KOPT-K1 (cell line): Measurements from ENCODE around the gene GUCY1A2.
"Not testable (repeated sequence)": the region's sequence is repeated elsewhere in the genome, so short reads cannot be mapped to it uniquely, and the experiment has no call there.

Experiments
- H3K27ac ChIP-seq: fragments of 200-600 bp; sonication (generic); 2 replicates; pipeline ENCODE4 v1.5.1; 2016; ENCODE audit warnings: antibody characterized with exemption, mild to moderate bottlenecking, low read depth, low read length; ENCODE audit not compliant: poor library complexity, severe bottlenecking
- H3K36me3 ChIP-seq: fragments of 200-600 bp; sonication (generic); 2 replicates; pipeline ENCODE4 v1.5.1; 2017; ENCODE audit warnings: antibody characterized with exemption, mild to moderate bottlenecking, low read length, moderate library complexity; ENCODE audit not compliant: insufficient read depth
- H3K9me3 ChIP-seq: fragments of 200-600 bp; sonication (generic); 2 replicates; pipeline ENCODE4 v1.5.1; 2017; ENCODE audit warnings: antibody characterized with exemption, low read length, mild to moderate bottlenecking; ENCODE audit not compliant: insufficient read depth, poor library complexity, severe bottlenecking

The GUCY1A2 gene

GRCh38 chr11:107018219-107018901 is at the start of gene GUCY1A2:
Gene GUCY1A2 (minus strand): TSS chr11:107018476. CDS start chr11:107018055, 421 bp downstream.
- Histone ChIP-seq H3K36me3 (no peaks in the 10 kb centered on the region), H3K9me3 (no peaks in the 10 kb centered on the region), H3K27ac (no peak within 1 kb of the TSS)

GRCh38 chr11:107054391-107054790 is 36.1 kb upstream of the GUCY1A2 start:
- no peak overlapping the region for H3K27ac ChIP-seq
- no peaks in the 10 kb centered on the region for H3K36me3 ChIP-seq
- peaks cover 29% of the 10 kb centered on the region for H3K9me3 ChIP-seq

GRCh38 chr11:107051332-107051731 is 33.1 kb upstream of the GUCY1A2 start:
- H3K27ac ChIP-seq, result not testable (repeated sequence)

GRCh38 chr11:107050899-107051298 is 32.6 kb upstream of the GUCY1A2 start:
- not testable (repeated sequence) for H3K27ac ChIP-seq, H3K36me3 ChIP-seq
- peaks cover 29% of the 10 kb centered on the region for H3K9me3 ChIP-seq

More at GRCh38 chr11:107051332-107051731, 33.1 kb upstream of the GUCY1A2 start:
- not testable (repeated sequence) for H3K36me3 ChIP-seq
- H3K9me3 ChIP-seq, result peaks cover 29% of the 10 kb centered on the region

GRCh38 chr11:107050121-107050520 is 31.8 kb upstream of the GUCY1A2 start:
- Histone ChIP-seq H3K27ac (no peak overlapping the region), H3K36me3 (no peaks in the 10 kb centered on the region), H3K9me3 (peaks cover 29% of the 10 kb centered on the region)

GRCh38 chr11:107044503-107044902 is 26.2 kb upstream of the GUCY1A2 start:
- H3K27ac ChIP-seq, result no peak overlapping the region
- no peaks in the 10 kb centered on the region for H3K9me3 ChIP-seq

GRCh38 chr11:107043242-107044006 is 25.1 kb upstream of the GUCY1A2 start:
- H3K9me3 ChIP-seq, result no peaks in the 10 kb centered on the region
- no peaks in the 10 kb centered on the region for H3K36me3 ChIP-seq
- no peak overlapping the region for H3K27ac ChIP-seq

More at GRCh38 chr11:107044503-107044902, 26.2 kb upstream of the GUCY1A2 start:
- H3K36me3 ChIP-seq, result no peaks in the 10 kb centered on the region

- H3K9me3 ChIP-seq, result no peaks in the 10 kb centered on the region
- H3K36me3 ChIP-seq, result no peaks in the 10 kb centered on the region
- no peak overlapping the region for H3K27ac ChIP-seq
Measured at GRCh38 chr11:107042748-107043147, 24.5 kb upstream of the GUCY1A2 start.

- H3K27ac ChIP-seq, result no peak overlapping the region
- H3K9me3 ChIP-seq, result no peaks in the 10 kb centered on the region
Measured at GRCh38 chr11:107041088-107041444, 22.8 kb upstream of the GUCY1A2 start.

GRCh38 chr11:107040433-107041087 is 22.3 kb upstream of the GUCY1A2 start:
- Histone ChIP-seq H3K27ac (no peak overlapping the region), H3K36me3 (no peaks in the 10 kb centered on the region), H3K9me3 (no peaks in the 10 kb centered on the region)

More at GRCh38 chr11:107041088-107041444, 22.8 kb upstream of the GUCY1A2 start:
- no peaks in the 10 kb centered on the region for H3K36me3 ChIP-seq

- no peak overlapping the region for H3K27ac ChIP-seq
- H3K9me3 ChIP-seq, result no peaks in the 10 kb centered on the region
- H3K36me3 ChIP-seq, result no peaks in the 10 kb centered on the region
Measured at GRCh38 chr11:107025673-107026072, 7.4 kb upstream of the GUCY1A2 start.

- Histone ChIP-seq H3K9me3 (no peaks in the 10 kb centered on the region), H3K36me3 (no peaks in the 10 kb centered on the region), H3K27ac (no peak overlapping the region)
Measured at GRCh38 chr11:107020594-107020993, 2.3 kb upstream of the GUCY1A2 start.

- Histone ChIP-seq H3K9me3 (no peaks in the 10 kb centered on the region), H3K36me3 (no peaks in the 10 kb centered on the region), H3K27ac (no peak overlapping the region)
Measured at GRCh38 chr11:107018902-107019493, 722 bp upstream of the GUCY1A2 start.

- H3K27ac ChIP-seq, result no peak overlapping the region
- H3K36me3 ChIP-seq, result no peaks in the 10 kb centered on the region
- no peaks in the 10 kb centered on the region for H3K9me3 ChIP-seq
Measured at GRCh38 chr11:107017433-107018218, 650 bp downstream of the GUCY1A2 start.
